GM23338 (cell line): ENCODE results near the gene KDM4C. TPM values are rescaled to one million over a fixed set of nuclear protein-coding genes. Genes with fewer than 3 reads are reported as not detected.

Experiments
- ATAC-seq: fragments of 200-7000 bp; cut with Tn5 transposase; 3 replicates; pipeline ENCODE4 v1.9.1; 2020
- DNase-seq: peaks from one replicate; pipeline ENCODE4 v3.0.0-alpha.2; 2015; ENCODE audit warnings: low spot score
- H2AFZ ChIP-seq: fragments of 200-600 bp; sonication (generic); 2 replicates; pipeline ENCODE4 v1.8.0; 2016; ENCODE audit warnings: antibody characterized with exemption, mild to moderate bottlenecking, moderate library complexity
- H3F3A ChIP-seq: fragments of 200-600 bp; sonication (generic); replicated peaks from 2 replicates; pipeline ENCODE4 v1.8.0; 2017; ENCODE audit warnings: antibody characterized with exemption, mixed run types, low read depth
- H3K27ac ChIP-seq: fragments of 200-600 bp; sonication (generic); 2 replicates; pipeline ENCODE4 v1.6.1; 2016; ENCODE audit warnings: low read depth
- H3K27me3 ChIP-seq: fragments of 200-600 bp; sonication (generic); 2 replicates; pipeline ENCODE4 v1.8.0; 2016; ENCODE audit warnings: mild to moderate bottlenecking, mixed run types, moderate library complexity; ENCODE audit not compliant: insufficient read depth
- H3K36me3 ChIP-seq: fragments of 200-600 bp; sonication (generic); 2 replicates; pipeline ENCODE4 v1.8.0; 2016; ENCODE audit warnings: mild to moderate bottlenecking; ENCODE audit not compliant: insufficient read depth
- H3K4me1 ChIP-seq: fragments of 200-600 bp; sonication (generic); 2 replicates; pipeline ENCODE4 v1.8.0; 2016; ENCODE audit warnings: mild to moderate bottlenecking, moderate library complexity; ENCODE audit not compliant: insufficient read depth
- H3K4me2 ChIP-seq: fragments of 200-600 bp; sonication (generic); 2 replicates; pipeline ENCODE4 v1.7.1; 2017; ENCODE audit warnings: mixed run types
- H3K4me3 ChIP-seq: fragments of 200-600 bp; sonication (generic); 2 replicates; pipeline ENCODE4 v1.6.1; 2016; ENCODE audit warnings: mixed run types
- H3K79me2 ChIP-seq: fragments of 200-600 bp; sonication (generic); replicated peaks from 2 replicates; pipeline ENCODE4 v1.8.0; 2017; ENCODE audit warnings: mild to moderate bottlenecking; ENCODE audit not compliant: insufficient read depth
- H3K9me2 ChIP-seq: fragments of 200-600 bp; sonication (generic); 2 replicates; pipeline ENCODE4 v1.8.0; 2017; ENCODE audit not compliant: insufficient read depth
- H4K20me1 ChIP-seq: fragments of 200-600 bp; sonication (generic); replicated peaks from 2 replicates; pipeline ENCODE4 v1.8.0; 2017; ENCODE audit warnings: mild to moderate bottlenecking; ENCODE audit not compliant: insufficient read depth
- H3K27ac Mint-ChIP-seq: 2 replicates; pipeline ENCODE4 v1.8.0; 2020; ENCODE audit warnings: inconsistent platforms, mild to moderate bottlenecking, moderate library complexity, mixed read lengths
- H3K27me3 Mint-ChIP-seq: 3 replicates; pipeline ENCODE4 v1.8.0; 2022; ENCODE audit warnings: low read depth, mild to moderate bottlenecking, moderate library complexity, mixed read lengths, inconsistent platforms; ENCODE audit not compliant: insufficient read depth, poor library complexity
- H3K36me3 Mint-ChIP-seq: 3 replicates; pipeline ENCODE4 v1.8.0; 2021; ENCODE audit warnings: low read depth, mild to moderate bottlenecking, inconsistent platforms, moderate library complexity, mixed read lengths
- H3K4me1 Mint-ChIP-seq: 3 replicates; pipeline ENCODE4 v1.8.0; 2020; ENCODE audit warnings: mild to moderate bottlenecking, inconsistent platforms, mixed read lengths
- H3K4me3 Mint-ChIP-seq: 3 replicates; pipeline ENCODE4 v1.8.0; 2021; ENCODE audit warnings: moderate library complexity, mild to moderate bottlenecking, inconsistent platforms, mixed read lengths
- H3K9me3 Mint-ChIP-seq: 3 replicates; pipeline ENCODE4 v1.8.0; 2020; ENCODE audit warnings: moderate library complexity, mild to moderate bottlenecking, inconsistent platforms, mixed read lengths
- CREB1 ChIP-seq: fragments of 250-450 bp; sonication (Bioruptor Pico); IDR thresholded peaks from 2 replicates; pipeline ENCODE4 v1.5.0; 2020; ENCODE audit warnings: low read depth, mild to moderate bottlenecking, moderate library complexity
- EZH2 ChIP-seq: fragments of 200-600 bp; sonication (generic); IDR thresholded peaks from one replicate; pipeline ENCODE4 v1.8.0; 2017; ENCODE audit warnings: antibody characterized with exemption, mild to moderate bottlenecking, low read depth; ENCODE audit not compliant: unreplicated experiment
- EZH2phosphoT487 ChIP-seq: fragments of 200-600 bp; sonication (generic); IDR thresholded peaks from one replicate; pipeline ENCODE4 v1.8.1; 2018; ENCODE audit warnings: antibody characterized with exemption; ENCODE audit not compliant: unreplicated experiment
- JUNB ChIP-seq: IDR thresholded peaks from one replicate; pipeline ENCODE4 v1.6.1; 2016; ENCODE audit warnings: antibody characterized with exemption; ENCODE audit not compliant: unreplicated experiment
- NANOG ChIP-seq: IDR thresholded peaks from 2 replicates; pipeline ENCODE4 v1.6.1; 2016; ENCODE audit warnings: antibody characterized with exemption, borderline replicate concordance
- POLR2AphosphoS5 ChIP-seq: IDR thresholded peaks from 2 replicates; pipeline ENCODE4 v1.6.1; 2016; ENCODE audit warnings: antibody characterized with exemption, low read depth
- REST ChIP-seq: IDR thresholded peaks from one replicate; pipeline ENCODE4 v1.6.1; 2018; ENCODE audit warnings: antibody characterized with exemption; ENCODE audit not compliant: unreplicated experiment
- STAT1 ChIP-seq: IDR thresholded peaks from one replicate; pipeline ENCODE4 v1.6.1; 2016; ENCODE audit warnings: antibody characterized with exemption; ENCODE audit not compliant: unreplicated experiment
- ZNF114 ChIP-seq: fragments of 250-450 bp; sonication (Bioruptor Pico); IDR thresholded peaks from 2 replicates; pipeline ENCODE4 v1.5.0; 2020; ENCODE audit warnings: mild to moderate bottlenecking, moderate library complexity
- ZNF331 ChIP-seq: fragments of 250-450 bp; sonication (Bioruptor Pico); IDR thresholded peaks from 2 replicates; pipeline ENCODE4 v1.5.0; 2020; ENCODE audit warnings: low read depth, mild to moderate bottlenecking, moderate library complexity
- ZNF462 ChIP-seq: fragments of 250-450 bp; sonication (Bioruptor Pico); IDR thresholded peaks from 2 replicates; pipeline ENCODE4 v1.5.0; 2020; ENCODE audit warnings: mild to moderate bottlenecking, moderate library complexity
- polyA plus RNA-seq: library from polyadenylated mRNA; unstranded; fragments of >200 nt; fragmentation: Nextera tagmentation; extraction: Ambion mirVana; gene quantifications from 2 replicates; pipeline ENCODE4 v1.2.1, GENCODE V29; 2016
- total RNA-seq: library from RNA; depleted of rRNA; stranded (reverse); fragments of >200 nt; shearing (Covaris generic); gene quantifications from 2 replicates; pipeline ENCODE4 v1.2.3, GENCODE V29; 2014
- TF ChIP-seq, protein P1 (sequence below): IDR thresholded peaks from 2 replicates; pipeline ENCODE4 v1.6.1; 2016; ENCODE audit warnings: antibody characterized with exemption
- TF ChIP-seq, protein P2 (sequence below), 2 experiments: fragments of 200-600 bp in 1 of 2; sonication (generic) in 1 of 2; conservative IDR thresholded peaks; 2 replicates each; pipeline versions ENCODE4 v1.5.1 to v1.6.1; 2016 to 2017; ENCODE audit warnings: antibody characterized with exemption in 2 of 2, low read depth in 2 of 2, mild to moderate bottlenecking in 2 of 2, moderate library complexity in 1 of 2

KDM4C gene
- total and polyA plus RNA-seq, 2 experiments from 2014 or later: 12.0 to 43.8 TPM

DNA sequence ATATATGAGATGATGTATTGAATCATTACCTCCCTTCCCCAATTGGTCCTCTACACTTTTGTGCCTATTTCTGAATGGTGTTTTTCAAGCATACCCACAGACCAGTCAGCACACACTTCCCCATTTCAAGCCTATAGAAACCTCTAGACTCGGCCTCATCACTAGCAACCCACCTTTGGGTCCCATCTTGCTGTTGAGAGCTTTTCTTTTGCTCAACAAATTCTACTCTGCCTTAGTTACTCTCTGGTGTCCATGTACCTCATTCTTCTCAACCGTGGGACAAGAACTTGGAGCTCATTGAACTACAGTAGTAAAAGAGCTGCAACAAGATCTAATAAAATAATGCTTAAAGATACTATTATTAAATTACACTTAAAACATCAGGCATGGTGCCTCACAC is 49.0 kb upstream of the KDM4C start:
- no peak for ATAC-seq
- Histone ChIP-seq H3K4me3 (no peak overlapping the region), H3F3A (0 out of 2 replicates have a peak, but pooled peaks cover 12% of the 10 kb centered on the region), H3K9me2 (no peaks in the 10 kb centered on the region), H4K20me1 (no peaks in the 10 kb centered on the region), H3K27me3 (no peaks in the 10 kb centered on the region), H3K27ac (no peak overlapping the region), H3K4me1 (0 out of 2 replicates have a peak, but pooled peaks cover 7% of the 10 kb centered on the region), H3K79me2 (no peaks in the 10 kb centered on the region), H3K4me2 (no peak overlapping the region), H2AFZ (no peak overlapping the region), H3K36me3 (no peaks in the 10 kb centered on the region)
- peaks cover 14% of the 10 kb centered on the region for H3K9me3 Mint-ChIP-seq
- no peak overlapping the region for H3K27ac Mint-ChIP-seq
- H3K36me3 Mint-ChIP-seq: peaks cover 11% of the 10 kb centered on the region; the same call in 2 of the 3 replicates
- H3K4me3 Mint-ChIP-seq: no peak overlapping the region
- H3K4me1 Mint-ChIP-seq: no peaks in the 10 kb centered on the region
- TF ChIP-seq ZNF331 (CRISPR knock-in tag) (no peak), ZNF114 (CRISPR knock-in tag) (no peak), REST (no peak), STAT1 (no peak), CREB1 (no peak), JUNB (no peak), NANOG (no peak), ZNF462 (CRISPR knock-in tag) (no peak), EZH2 (no peak), POLR2AphosphoS5 (no peak), EZH2phosphoT487 (no peak)
- TF ChIP-seq, protein P1, sequence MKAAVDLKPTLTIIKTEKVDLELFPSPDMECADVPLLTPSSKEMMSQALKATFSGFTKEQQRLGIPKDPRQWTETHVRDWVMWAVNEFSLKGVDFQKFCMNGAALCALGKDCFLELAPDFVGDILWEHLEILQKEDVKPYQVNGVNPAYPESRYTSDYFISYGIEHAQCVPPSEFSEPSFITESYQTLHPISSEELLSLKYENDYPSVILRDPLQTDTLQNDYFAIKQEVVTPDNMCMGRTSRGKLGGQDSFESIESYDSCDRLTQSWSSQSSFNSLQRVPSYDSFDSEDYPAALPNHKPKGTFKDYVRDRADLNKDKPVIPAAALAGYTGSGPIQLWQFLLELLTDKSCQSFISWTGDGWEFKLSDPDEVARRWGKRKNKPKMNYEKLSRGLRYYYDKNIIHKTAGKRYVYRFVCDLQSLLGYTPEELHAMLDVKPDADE: no peak
- TF ChIP-seq, protein P2, sequence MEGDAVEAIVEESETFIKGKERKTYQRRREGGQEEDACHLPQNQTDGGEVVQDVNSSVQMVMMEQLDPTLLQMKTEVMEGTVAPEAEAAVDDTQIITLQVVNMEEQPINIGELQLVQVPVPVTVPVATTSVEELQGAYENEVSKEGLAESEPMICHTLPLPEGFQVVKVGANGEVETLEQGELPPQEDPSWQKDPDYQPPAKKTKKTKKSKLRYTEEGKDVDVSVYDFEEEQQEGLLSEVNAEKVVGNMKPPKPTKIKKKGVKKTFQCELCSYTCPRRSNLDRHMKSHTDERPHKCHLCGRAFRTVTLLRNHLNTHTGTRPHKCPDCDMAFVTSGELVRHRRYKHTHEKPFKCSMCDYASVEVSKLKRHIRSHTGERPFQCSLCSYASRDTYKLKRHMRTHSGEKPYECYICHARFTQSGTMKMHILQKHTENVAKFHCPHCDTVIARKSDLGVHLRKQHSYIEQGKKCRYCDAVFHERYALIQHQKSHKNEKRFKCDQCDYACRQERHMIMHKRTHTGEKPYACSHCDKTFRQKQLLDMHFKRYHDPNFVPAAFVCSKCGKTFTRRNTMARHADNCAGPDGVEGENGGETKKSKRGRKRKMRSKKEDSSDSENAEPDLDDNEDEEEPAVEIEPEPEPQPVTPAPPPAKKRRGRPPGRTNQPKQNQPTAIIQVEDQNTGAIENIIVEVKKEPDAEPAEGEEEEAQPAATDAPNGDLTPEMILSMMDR (conservative IDR thresholded peaks at IDR 0.05; ENCODE audit: low read depth in 2 of 2): no peak
- peak; percentile 68 for DNase-seq
- H3K27me3 Mint-ChIP-seq: peaks cover 6% of the 10 kb centered on the region
